ENCODE measurements around the gene PKIB.

Gene PKIB

GRCh38 chr6:122752459-122752858, 142.3 kb downstream of the PKIB start:
- no peak for ATAC-seq
- TF ChIP-seq ZC3H10 (CRISPR knock-in tag; IDR thresholded peaks at IDR 0.05) (no peak), PATZ1 (CRISPR knock-in tag; IDR thresholded peaks at IDR 0.05; ENCODE audit: borderline replicate concordance) (no peak), ESRRG (CRISPR knock-in tag; IDR thresholded peaks at IDR 0.05) (no peak), ZNF565 (CRISPR knock-in tag; conservative IDR thresholded peaks at IDR 0.05; ENCODE audit: low read depth) (no peak), TSHZ2 (CRISPR knock-in tag; IDR thresholded peaks at IDR 0.05) (no peak), CREB5 (CRISPR knock-in tag; IDR thresholded peaks at IDR 0.05; ENCODE audit: low read depth) (no peak), ZNF70 (CRISPR knock-in tag; IDR thresholded peaks at IDR 0.05) (no peak), RARB (CRISPR knock-in tag; IDR thresholded peaks at IDR 0.05) (no peak), SNAI2 (CRISPR knock-in tag; IDR thresholded peaks at IDR 0.05) (no peak), PPARA (CRISPR knock-in tag; IDR thresholded peaks at IDR 0.05; ENCODE audit: borderline replicate concordance) (no peak), ZFP30 (CRISPR knock-in tag; IDR thresholded peaks at IDR 0.05) (no peak), TOX (CRISPR knock-in tag; IDR thresholded peaks at IDR 0.05; ENCODE audit: borderline replicate concordance) (no peak), GLIS3 (CRISPR knock-in tag; IDR thresholded peaks at IDR 0.05) (no peak), POU6F1 (CRISPR knock-in tag; IDR thresholded peaks at IDR 0.05; ENCODE audit: borderline replicate concordance, low read depth) (no peak), CSDC2 (CRISPR knock-in tag; IDR thresholded peaks at IDR 0.05) (no peak), TCF4 (CRISPR knock-in tag; IDR thresholded peaks at IDR 0.05; ENCODE audit: borderline replicate concordance) (no peak), BACH2 (CRISPR knock-in tag; IDR thresholded peaks at IDR 0.05; ENCODE audit: borderline replicate concordance) (no peak), ZFP3 (CRISPR knock-in tag; IDR thresholded peaks at IDR 0.05) (no peak), CSRNP3 (CRISPR knock-in tag; IDR thresholded peaks at IDR 0.05) (no peak)

- ATAC-seq = peak; percentile 49
- no peak for TF ChIP-seq BACH2 (CRISPR knock-in tag; IDR thresholded peaks at IDR 0.05; ENCODE audit: borderline replicate concordance)
- no peak for TF ChIP-seq ZNF8 (CRISPR knock-in tag; IDR thresholded peaks at IDR 0.05)
- no peak for TF ChIP-seq SNAI2 (CRISPR knock-in tag; IDR thresholded peaks at IDR 0.05)
- no peak for TF ChIP-seq ZNF70 (CRISPR knock-in tag; IDR thresholded peaks at IDR 0.05)
- no peak for TF ChIP-seq PPARA (CRISPR knock-in tag; IDR thresholded peaks at IDR 0.05; ENCODE audit: borderline replicate concordance)
- TF ChIP-seq CSDC2 (CRISPR knock-in tag; IDR thresholded peaks at IDR 0.05) = no peak
- no peak for TF ChIP-seq TOX (CRISPR knock-in tag; IDR thresholded peaks at IDR 0.05; ENCODE audit: borderline replicate concordance)
- no peak for TF ChIP-seq ISL1 (CRISPR knock-in tag; IDR thresholded peaks at IDR 0.05)
- no peak for TF ChIP-seq ARNTL (CRISPR knock-in tag; IDR thresholded peaks at IDR 0.05; ENCODE audit: borderline replicate concordance, low read depth)
- TF ChIP-seq TSHZ2 (CRISPR knock-in tag; IDR thresholded peaks at IDR 0.05) = no peak
- no peak for TF ChIP-seq ZC3H10 (CRISPR knock-in tag; IDR thresholded peaks at IDR 0.05)
- no peak for TF ChIP-seq PATZ1 (CRISPR knock-in tag; IDR thresholded peaks at IDR 0.05; ENCODE audit: borderline replicate concordance)
- TF ChIP-seq ZNF565 (CRISPR knock-in tag; conservative IDR thresholded peaks at IDR 0.05; ENCODE audit: low read depth) = no peak
- no peak for TF ChIP-seq OSR1 (CRISPR knock-in tag; IDR thresholded peaks at IDR 0.05)
- no peak for TF ChIP-seq RARB (CRISPR knock-in tag; IDR thresholded peaks at IDR 0.05)
- TF ChIP-seq TCF4 (CRISPR knock-in tag; IDR thresholded peaks at IDR 0.05; ENCODE audit: borderline replicate concordance) = no peak
Measured at GRCh38 chr6:122753000-122753687, 142.9 kb downstream of the PKIB start.
